SK-N-SH (cell line): ENCODE data around the gene SLC25A25. TPM values are rescaled to one million over a fixed set of nuclear protein-coding genes. Genes with fewer than 3 reads are reported as not detected.

Experiments
- CTCF ChIA-PET: fragments of 300-600, 350-600 bp; formaldehyde crosslinking; extraction: SDS; loops from one replicate; lab custom pipeline; 2021; lab: Yijun Ruan, JAX
- POLR2A ChIA-PET: fragments of 350-600 bp; sonication (Branson Sonifier 250); formaldehyde crosslinking; extraction: SDS; loops from one replicate; lab custom pipeline; 2020; ENCODE audit warnings: antibody characterized with exemption, inconsistent platforms; lab: Yijun Ruan, JAX
- DNase-seq: peaks from one replicate; pipeline ENCODE4 v3.0.0; 2012
- H2AFZ ChIP-seq: fragments of 200-600 bp; sonication (generic); 2 replicates; pipeline ENCODE4 v1.8.1; 2016; ENCODE audit warnings: antibody characterized with exemption, mild to moderate bottlenecking, low read depth
- H3F3A ChIP-seq: fragments of 200-600 bp; sonication (generic); replicated peaks from 2 replicates; pipeline ENCODE3; 2016; ENCODE audit warnings: antibody characterized with exemption, mild to moderate bottlenecking; ENCODE audit not compliant: insufficient read depth
- H3K27ac ChIP-seq, 2 experiments: fragments of 200-500 bp in 1 of 2; fragments of 200-600 bp in 1 of 2; sonication (Bioruptor generic) in 1 of 2; sonication (generic), shearing (Covaris generic) in 1 of 2; 2 replicates each; pipeline versions ENCODE4 v1.5.1 to v1.6.1; 2014 to 2016; ENCODE audit warnings: low read depth in 2 of 2, inconsistent platforms in 1 of 2, low read length in 1 of 2, mild to moderate bottlenecking in 1 of 2, mixed read lengths in 1 of 2
- H3K27me3 ChIP-seq: fragments of 200-600 bp; sonication (generic), shearing (Covaris generic); 2 replicates; pipeline ENCODE4 v1.6.1; 2016; ENCODE audit warnings: mixed run types; ENCODE audit not compliant: insufficient read depth
- H3K36me3 ChIP-seq, 2 experiments: fragments of 200-500 bp in 1 of 2; fragments of 200-600 bp in 1 of 2; sonication (Bioruptor generic) in 1 of 2; sonication (generic) in 1 of 2; replicated peaks in 1 of 2; 2 replicates each; pipeline versions ENCODE3 to v1.5.1; 2014 to 2016; ENCODE audit warnings: low read length in 1 of 2, mild to moderate bottlenecking in 1 of 2; ENCODE audit not compliant: insufficient read depth in 2 of 2, control insufficient read depth in 1 of 2
- H3K4me1 ChIP-seq, 2 experiments: fragments of 200-500 bp in 1 of 2; fragments of 200-600 bp in 1 of 2; sonication (Bioruptor generic) in 1 of 2; sonication (generic), shearing (Covaris generic) in 1 of 2; 2 replicates each; pipeline versions ENCODE4 v1.5.1 to v1.6.1; 2014 to 2016; ENCODE audit warnings: low read depth in 1 of 2, low read length in 1 of 2, mixed run types in 1 of 2; ENCODE audit not compliant: insufficient read depth in 2 of 2, control insufficient read depth in 1 of 2
- H3K4me2 ChIP-seq: fragments of 200-600 bp; sonication (generic), shearing (Covaris generic); 2 replicates; pipeline ENCODE4 v1.6.1; 2017; ENCODE audit warnings: mixed run types
- H3K4me3 ChIP-seq, 2 experiments: fragments of 200-500 bp in 1 of 2; fragments of 200-600 bp in 1 of 2; sonication (Bioruptor generic) in 1 of 2; sonication (generic), shearing (Covaris generic) in 1 of 2; 2 replicates each; pipeline versions ENCODE4 v1.5.1 to v1.8.1; 2014 to 2016; ENCODE audit warnings: low read depth in 2 of 2, inconsistent platforms in 1 of 2, low read length in 1 of 2, mild to moderate bottlenecking in 1 of 2, mixed read lengths in 1 of 2, moderate library complexity in 1 of 2
- H3K79me2 ChIP-seq: fragments of 200-600 bp; sonication (generic); 2 replicates; pipeline ENCODE4 v1.8.1; 2017; ENCODE audit warnings: mild to moderate bottlenecking; ENCODE audit not compliant: insufficient read depth
- H3K9ac ChIP-seq: fragments of 200-600 bp; sonication (generic); 2 replicates; pipeline ENCODE4 v1.6.1; 2017; ENCODE audit warnings: mixed run types
- H3K9me2 ChIP-seq: fragments of 200-600 bp; sonication (generic); 2 replicates; pipeline ENCODE4 v1.6.1; 2017; ENCODE audit warnings: mixed run types
- H3K9me3 ChIP-seq: fragments of 200-600 bp; sonication (generic); 2 replicates; pipeline ENCODE4 v1.6.1; 2017; ENCODE audit warnings: mixed run types, mild to moderate bottlenecking, moderate library complexity
- H4K20me1 ChIP-seq: fragments of 200-600 bp; sonication (generic); 2 replicates; pipeline ENCODE4 v1.6.1; 2017; ENCODE audit warnings: mild to moderate bottlenecking, mixed run types; ENCODE audit not compliant: insufficient read depth
- CHD2 ChIP-seq: fragments of 150-350 bp; IDR thresholded peaks from 2 replicates; pipeline ENCODE4 v1.6.1; 2018; ENCODE audit warnings: low read length; ENCODE audit not compliant: partially characterized antibody
- CTCF ChIP-seq: fragments of 200-600 bp; sonication (generic); IDR thresholded peaks from 2 replicates; pipeline ENCODE4 v1.6.1; 2017; ENCODE audit warnings: antibody characterized with exemption, mild to moderate bottlenecking, moderate library complexity
- ELF1 ChIP-seq: IDR thresholded peaks from 2 replicates; pipeline ENCODE4 v1.4.0; 2012
- FOXM1 ChIP-seq: IDR thresholded peaks from 2 replicates; pipeline ENCODE4 v1.4.0; 2012; ENCODE audit warnings: low read depth, mild to moderate bottlenecking
- JUND ChIP-seq: IDR thresholded peaks from 2 replicates; pipeline ENCODE4 v1.4.0; 2012
- MAX ChIP-seq: IDR thresholded peaks from 2 replicates; pipeline ENCODE4 v1.4.0; 2012; ENCODE audit warnings: low read depth
- NFIC ChIP-seq: IDR thresholded peaks from 2 replicates; pipeline ENCODE4 v1.4.0; 2012; ENCODE audit warnings: borderline replicate concordance
- NRF1 ChIP-seq: IDR thresholded peaks from 2 replicates; pipeline ENCODE4 v1.6.1; 2012; ENCODE audit warnings: low read depth, mild to moderate bottlenecking, low read length
- POLR2AphosphoS5 ChIP-seq: IDR thresholded peaks from 2 replicates; pipeline ENCODE4 v1.6.1; 2012; ENCODE audit warnings: low read depth, low read length
- RXRA ChIP-seq: IDR thresholded peaks from 2 replicates; pipeline ENCODE4 v1.4.0; 2012; ENCODE audit warnings: low read depth, mild to moderate bottlenecking, borderline replicate concordance
- SMC3 ChIP-seq: IDR thresholded peaks from 2 replicates; pipeline ENCODE4 v1.6.1; 2012; ENCODE audit warnings: low read depth, low read length, improper control_type of control experiment
- TAF1 ChIP-seq: IDR thresholded peaks from 2 replicates; pipeline ENCODE4 v1.6.1; 2012; ENCODE audit warnings: low read depth, mild to moderate bottlenecking, low read length, moderate library complexity, borderline replicate concordance
- USF2 ChIP-seq: fragments of 150-350 bp; IDR thresholded peaks from 2 replicates; pipeline ENCODE4 v1.6.1; 2017; ENCODE audit warnings: antibody characterized with exemption, low read length, low read depth, borderline replicate concordance
- WGBS: methylation state at CpG from one replicate; pipeline ENCODE4 v1.1.6; 2017; ENCODE audit warnings: low lambda C conversion rate; 5-methylcytosine and 5-hydroxymethylcytosine counted together
- polyA plus RNA-seq, 3 experiments: library from polyadenylated mRNA; depleted of rRNA; stranded (reverse); fragments of >200 nt; gene quantifications; 2 replicates each; pipeline ENCODE4 v1.2.3, GENCODE V29; 2012
- TF ChIP-seq, protein P1 (sequence below): IDR thresholded peaks from 2 replicates; pipeline ENCODE4; 2012
- TF ChIP-seq, protein P2 (sequence below): IDR thresholded peaks from 2 replicates; pipeline ENCODE4 v1.4.0; 2012; ENCODE audit warnings: low read depth, borderline replicate concordance

SLC25A25 gene
- polyA plus RNA-seq, 1 of the 3 experiments (the other 2 are of a cell fraction), result 12.1 TPM

GRCh38 chr9:128051932-128052709, 15.9 kb upstream of the SLC25A25 start:
- no peaks in the 10 kb centered on the region for H3F3A ChIP-seq
- H3K79me2 ChIP-seq, result no peaks in the 10 kb centered on the region
- no peaks in the 10 kb centered on the region for H3K9me2 ChIP-seq
- H4K20me1 ChIP-seq, result no peaks in the 10 kb centered on the region
- H3K4me3 ChIP-seq, result no peak overlapping the region
- H3K4me2 ChIP-seq, result no peak overlapping the region
- no peaks in the 10 kb centered on the region for H3K9me3 ChIP-seq
- CTCF ChIA-PET, result interaction anchor here (1.1 to 2.5 kb wide), 5 partner anchors 17 to 110 kb away, joined by 3 to 12 read pairs (median 5); no protein-coding TSS in a partner anchor
- H3K9ac ChIP-seq, result no peak overlapping the region
- WGBS, result 94% methylated on average over 12 of the region's 15 CpGs
- no peak overlapping the region for H3K27ac ChIP-seq
- no peaks in the 10 kb centered on the region for H3K36me3 ChIP-seq
- peaks cover 8 to 13% of the 10 kb centered on the region in 2 experiments; a peak in 3 of 4 replicates for H3K4me1 ChIP-seq
- no peaks in the 10 kb centered on the region for H3K27me3 ChIP-seq
- H2AFZ ChIP-seq, result no peak overlapping the region
- TF ChIP-seq TAF1 (no peak), CHD2 (no peak), SMC3 (no peak), USF2 (no peak), CTCF (no peak), NRF1 (no peak), NFIC (no peak), FOXM1 (no peak), ELF1 (no peak), MAX (no peak), POLR2AphosphoS5 (no peak), RXRA (no peak), JUND (no peak)
- TF ChIP-seq, protein P1, sequence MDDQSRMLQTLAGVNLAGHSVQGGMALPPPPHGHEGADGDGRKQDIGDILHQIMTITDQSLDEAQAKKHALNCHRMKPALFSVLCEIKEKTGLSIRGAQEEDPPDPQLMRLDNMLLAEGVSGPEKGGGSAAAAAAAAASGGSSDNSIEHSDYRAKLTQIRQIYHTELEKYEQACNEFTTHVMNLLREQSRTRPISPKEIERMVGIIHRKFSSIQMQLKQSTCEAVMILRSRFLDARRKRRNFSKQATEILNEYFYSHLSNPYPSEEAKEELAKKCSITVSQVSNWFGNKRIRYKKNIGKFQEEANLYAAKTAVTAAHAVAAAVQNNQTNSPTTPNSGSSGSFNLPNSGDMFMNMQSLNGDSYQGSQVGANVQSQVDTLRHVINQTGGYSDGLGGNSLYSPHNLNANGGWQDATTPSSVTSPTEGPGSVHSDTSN, result no peak
- TF ChIP-seq, protein P2, sequence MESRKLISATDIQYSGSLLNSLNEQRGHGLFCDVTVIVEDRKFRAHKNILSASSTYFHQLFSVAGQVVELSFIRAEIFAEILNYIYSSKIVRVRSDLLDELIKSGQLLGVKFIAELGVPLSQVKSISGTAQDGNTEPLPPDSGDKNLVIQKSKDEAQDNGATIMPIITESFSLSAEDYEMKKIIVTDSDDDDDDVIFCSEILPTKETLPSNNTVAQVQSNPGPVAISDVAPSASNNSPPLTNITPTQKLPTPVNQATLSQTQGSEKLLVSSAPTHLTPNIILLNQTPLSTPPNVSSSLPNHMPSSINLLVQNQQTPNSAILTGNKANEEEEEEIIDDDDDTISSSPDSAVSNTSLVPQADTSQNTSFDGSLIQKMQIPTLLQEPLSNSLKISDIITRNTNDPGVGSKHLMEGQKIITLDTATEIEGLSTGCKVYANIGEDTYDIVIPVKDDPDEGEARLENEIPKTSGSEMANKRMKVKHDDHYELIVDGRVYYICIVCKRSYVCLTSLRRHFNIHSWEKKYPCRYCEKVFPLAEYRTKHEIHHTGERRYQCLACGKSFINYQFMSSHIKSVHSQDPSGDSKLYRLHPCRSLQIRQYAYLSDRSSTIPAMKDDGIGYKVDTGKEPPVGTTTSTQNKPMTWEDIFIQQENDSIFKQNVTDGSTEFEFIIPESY, result no peak
- DNase-seq, result no peak
- POLR2A ChIA-PET, result interaction anchor here (0.6 kb wide), 1 partner anchor 99 kb away, joined by 3 read pairs; no protein-coding TSS in a partner anchor
